Esophagus muscularis mucosa (tissue), 4 donors: Measurements from ENCODE around the gene KCNE3. TPM values are rescaled to one million over a fixed set of nuclear protein-coding genes. Genes with fewer than 3 reads are reported as not detected.
"Not testable (repeated sequence)": the region's sequence is repeated elsewhere in the genome, so short reads cannot be mapped to it uniquely, and the experiment has no call there.

Source experiments
- DNase-seq: peaks from one replicate; pipeline ENCODE4 v3.0.0-alpha.2; 2017; ENCODE audit errors: extremely low spot score
- H3K27ac ChIP-seq, 4 donors: fragments of 200-600 bp; sonication (generic); replicated peaks in 1 of 4; 1 replicate in 3 of 4; 2 replicates in 1 of 4; pipeline ENCODE4 v1.5.1; 2016 to 2019; ENCODE audit warnings: mild to moderate bottlenecking in 1 of 4
- H3K27me3 ChIP-seq, 4 donors: fragments of 200-600 bp; sonication (generic); one replicate each; pipeline versions ENCODE4 v1.5.1 to v1.6.0; 2016 to 2019
- H3K36me3 ChIP-seq, 4 donors: fragments of 200-600 bp; sonication (generic); one replicate each; pipeline ENCODE4 v1.5.1; 2016 to 2019
- H3K4me1 ChIP-seq, 4 donors: fragments of 200-600 bp; sonication (generic); one replicate each; pipeline ENCODE4 v1.5.1; 2016 to 2019
- H3K4me3 ChIP-seq, 4 donors: fragments of 200-600 bp; sonication (generic); 1 replicate in 2 of 4; 2 replicates in 2 of 4; pipeline ENCODE4 v1.5.1; 2016 to 2019; ENCODE audit warnings: mild to moderate bottlenecking in 4 of 4, moderate library complexity in 1 of 4
- H3K9me3 ChIP-seq, 4 donors: fragments of 200-600 bp; sonication (generic); 1 replicate in 3 of 4; 2 replicates in 1 of 4; pipeline ENCODE4 v1.5.1; 2016 to 2019
- EP300 ChIP-seq: sonication (generic); formaldehyde crosslinking; IDR thresholded peaks from one replicate; pipeline ENCODE4 v1.6.1; 2017; ENCODE audit warnings: antibody characterized with exemption
- POLR2A ChIP-seq: fragments of 450-650 bp; IDR thresholded peaks from one replicate; pipeline ENCODE4 v1.6.1; 2017; ENCODE audit warnings: antibody characterized with exemption, moderate library complexity, mild to moderate bottlenecking, low read depth
- POLR2AphosphoS5 ChIP-seq, 2 donors: sonication (generic); formaldehyde crosslinking; IDR thresholded peaks; one replicate each; pipeline ENCODE4 v1.6.1; 2017; ENCODE audit warnings: antibody characterized with exemption in 2 of 2
- WGBS: methylation state at CpG from one replicate; pipeline ENCODE4 v1.1.5; 2018; 5-methylcytosine and 5-hydroxymethylcytosine counted together
- intact Hi-C: fragments of 100-400 bp; cut with DNase I; formaldehyde crosslinking; loops from one replicate; pipeline ENCODE4 v1.15.1; 2023
- total RNA-seq, 4 donors: library from RNA; depleted of rRNA; stranded (reverse); fragments of >200 nt; gene quantifications; one replicate each; pipeline versions ENCODE4 v1.1.0 to v1.2.1, GENCODE V29; 2016
- TF ChIP-seq, protein P1 (sequence below), 3 experiments: fragments of 200-600 bp in 2 of 3; fragments of 450-650 bp in 1 of 3; sonication (generic) in 2 of 3; IDR thresholded peaks; one replicate each; pipeline ENCODE4 v1.5.1; 2017 to 2019; ENCODE audit warnings: antibody characterized with exemption in 3 of 3, mild to moderate bottlenecking in 2 of 3, moderate library complexity in 1 of 3

The KCNE3 gene
- total RNA-seq, 4 donors from 2014 or later, result 6.0 to 9.6 (median 6.8) TPM

DNA sequence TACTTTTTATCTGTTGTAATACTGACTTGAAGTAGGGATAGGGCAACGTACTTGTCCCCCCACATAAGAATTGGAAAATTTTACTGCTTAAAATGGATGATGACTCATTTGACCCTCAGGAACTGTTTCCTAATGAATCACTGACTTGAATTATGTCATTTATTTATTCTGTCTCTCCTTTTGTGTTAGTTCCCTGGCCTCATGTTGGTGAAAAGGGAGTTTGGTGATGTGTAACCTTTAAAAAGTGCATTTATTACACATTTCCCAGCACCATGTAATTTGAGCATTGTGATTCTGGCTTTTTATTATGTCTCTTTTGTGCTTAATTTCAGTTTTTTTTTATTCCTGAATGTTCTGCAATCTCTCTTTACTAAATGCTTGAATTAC lies 48.8 kb downstream of the KCNE3 start:
- Histone ChIP-seq H3K27me3 (no peaks in the 10 kb centered on the region), H3K4me3 (no peak overlapping the region), H3K27ac (peak overlapping the region; percentile 30 to 57 (median 48)), H3K4me1 (peaks cover 0 to 14% (median 12%) of the 10 kb centered on the region in 4 donors), H3K36me3 (no peaks in the 10 kb centered on the region), H3K9me3 (no peaks in the 10 kb centered on the region)
- 15% methylated on average over 1 of the region's 1 CpG for WGBS
- no peak for DNase-seq
- intact Hi-C loops, result no loop called here
- TF ChIP-seq POLR2AphosphoS5 (IDR thresholded peaks at IDR 0.05), result peak in 1 of 2 donors; percentile 16
- TF ChIP-seq EP300, result no peak

DNA sequence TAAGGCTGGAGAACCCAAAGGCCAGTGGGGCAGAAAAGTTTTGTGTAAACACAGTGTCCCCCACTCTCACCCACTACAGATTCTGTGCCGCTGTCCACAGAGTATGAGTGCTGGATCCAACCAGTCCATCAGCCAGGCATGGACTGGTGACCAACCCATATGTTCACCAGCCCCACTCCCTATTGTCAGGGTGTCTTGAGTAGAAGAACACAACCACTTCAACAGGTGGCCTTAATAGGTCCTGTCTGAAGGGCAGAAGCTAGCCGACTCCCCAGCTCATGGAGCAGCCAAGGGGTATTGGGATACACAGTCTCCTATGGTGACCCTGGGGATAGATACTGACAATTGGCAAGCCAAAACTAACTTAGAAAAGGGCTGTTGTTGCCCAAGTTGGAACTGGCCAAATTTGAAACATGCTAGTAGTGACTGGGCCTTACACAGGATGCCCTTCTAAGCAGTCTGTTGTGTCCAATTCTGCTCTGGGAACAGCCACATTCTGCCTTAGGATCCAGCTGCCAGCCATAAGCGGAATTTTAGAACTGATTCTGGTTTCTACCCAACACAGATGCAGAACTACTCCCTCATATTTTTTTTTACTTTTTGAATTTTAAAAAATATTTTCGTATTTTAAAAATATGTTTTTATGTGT lies 49.4 kb downstream of the KCNE3 start:
- DNase-seq, result no peak
- WGBS, result 86% methylated on average over 4 of the region's 4 CpGs
- TF ChIP-seq, protein P1, sequence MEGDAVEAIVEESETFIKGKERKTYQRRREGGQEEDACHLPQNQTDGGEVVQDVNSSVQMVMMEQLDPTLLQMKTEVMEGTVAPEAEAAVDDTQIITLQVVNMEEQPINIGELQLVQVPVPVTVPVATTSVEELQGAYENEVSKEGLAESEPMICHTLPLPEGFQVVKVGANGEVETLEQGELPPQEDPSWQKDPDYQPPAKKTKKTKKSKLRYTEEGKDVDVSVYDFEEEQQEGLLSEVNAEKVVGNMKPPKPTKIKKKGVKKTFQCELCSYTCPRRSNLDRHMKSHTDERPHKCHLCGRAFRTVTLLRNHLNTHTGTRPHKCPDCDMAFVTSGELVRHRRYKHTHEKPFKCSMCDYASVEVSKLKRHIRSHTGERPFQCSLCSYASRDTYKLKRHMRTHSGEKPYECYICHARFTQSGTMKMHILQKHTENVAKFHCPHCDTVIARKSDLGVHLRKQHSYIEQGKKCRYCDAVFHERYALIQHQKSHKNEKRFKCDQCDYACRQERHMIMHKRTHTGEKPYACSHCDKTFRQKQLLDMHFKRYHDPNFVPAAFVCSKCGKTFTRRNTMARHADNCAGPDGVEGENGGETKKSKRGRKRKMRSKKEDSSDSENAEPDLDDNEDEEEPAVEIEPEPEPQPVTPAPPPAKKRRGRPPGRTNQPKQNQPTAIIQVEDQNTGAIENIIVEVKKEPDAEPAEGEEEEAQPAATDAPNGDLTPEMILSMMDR (IDR thresholded peaks at IDR 0.05), result no peak
- TF ChIP-seq POLR2A (no peak), EP300 (no peak), POLR2AphosphoS5 (IDR thresholded peaks at IDR 0.05) (no peak)
- Histone ChIP-seq H3K27me3 (peaks cover 0 to 4% (median 0%) of the 10 kb centered on the region in 4 donors), H3K9me3 (no peaks in the 10 kb centered on the region), H3K36me3 (no peaks in the 10 kb centered on the region), H3K4me1 (peaks cover 0 to 14% (median 12%) of the 10 kb centered on the region in 4 donors), H3K4me3 (no peak overlapping the region), H3K27ac (peak overlapping the region; percentile 30 to 57 (median 48))
- intact Hi-C loops, result no loop called here

DNA sequence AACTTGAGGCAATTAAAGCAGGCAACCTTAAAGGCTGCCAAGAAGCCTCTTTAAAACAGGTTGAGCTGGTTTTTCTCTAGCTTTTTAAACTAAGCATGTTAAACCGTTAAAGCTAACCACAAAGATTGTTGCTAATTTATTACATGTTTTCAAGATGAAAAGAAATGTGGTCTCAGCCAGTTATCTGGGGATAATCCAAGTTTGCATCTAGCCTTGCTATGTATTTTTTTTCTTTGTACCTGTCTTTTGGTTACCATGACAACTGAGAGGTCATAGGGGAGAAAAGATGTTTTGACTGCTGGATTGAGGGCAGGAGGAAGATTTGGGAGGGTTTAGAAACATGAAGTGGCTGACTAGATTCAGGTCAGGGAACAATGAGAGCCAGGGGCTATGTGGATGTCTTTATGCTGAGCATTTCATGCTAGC lies 50.0 kb downstream of the KCNE3 start:
- intact Hi-C loops, result no loop called here
- Histone ChIP-seq H3K27me3 (peaks cover 0 to 7% (median 0%) of the 10 kb centered on the region in 4 donors), H3K27ac (peak overlapping the region in 2 of 4 donors; percentile 30 to 57), H3K4me3 (no peak overlapping the region), H3K9me3 (no peaks in the 10 kb centered on the region), H3K4me1 (peaks cover 0 to 14% (median 12%) of the 10 kb centered on the region in 4 donors), H3K36me3 (no peaks in the 10 kb centered on the region)
- DNase-seq, result no peak
- 45% methylated on average over 1 of the region's 1 CpG for WGBS
- TF ChIP-seq EP300, result no peak
- TF ChIP-seq POLR2A, result no peak
- TF ChIP-seq, protein P1 (IDR thresholded peaks at IDR 0.05), result no peak
- no peak for TF ChIP-seq POLR2AphosphoS5 (IDR thresholded peaks at IDR 0.05)

DNA sequence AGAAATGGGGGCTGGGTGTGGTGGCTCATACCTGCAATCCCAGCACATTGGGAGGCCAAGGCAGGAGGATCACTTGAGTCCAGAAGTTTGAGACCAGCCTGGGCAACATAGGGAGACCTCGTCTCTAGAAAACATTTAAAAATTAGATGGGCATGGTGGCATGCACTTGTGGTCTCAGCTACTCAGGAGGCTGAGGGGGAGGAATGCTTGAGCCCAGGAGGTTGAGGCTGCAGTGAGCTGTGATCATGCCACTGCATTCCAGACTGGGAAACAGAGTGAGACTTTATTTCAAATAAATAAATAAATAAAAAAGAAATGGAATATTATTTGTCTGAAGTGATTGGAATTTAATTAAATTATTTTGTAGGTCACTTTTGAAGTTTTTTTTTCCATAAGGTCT lies 50.4 kb downstream of the KCNE3 start:
- peaks cover 0 to 14% (median 12%) of the 10 kb centered on the region in 4 donors for H3K4me1 ChIP-seq
- intact Hi-C loops, H3K4me3 ChIP-seq, DNase-seq, H3K36me3 ChIP-seq, H3K27me3 ChIP-seq, H3K27ac ChIP-seq, H3K9me3 ChIP-seq: not testable (repeated sequence)
- WGBS, result 100% methylated on average over 1 of the region's 1 CpG

DNA sequence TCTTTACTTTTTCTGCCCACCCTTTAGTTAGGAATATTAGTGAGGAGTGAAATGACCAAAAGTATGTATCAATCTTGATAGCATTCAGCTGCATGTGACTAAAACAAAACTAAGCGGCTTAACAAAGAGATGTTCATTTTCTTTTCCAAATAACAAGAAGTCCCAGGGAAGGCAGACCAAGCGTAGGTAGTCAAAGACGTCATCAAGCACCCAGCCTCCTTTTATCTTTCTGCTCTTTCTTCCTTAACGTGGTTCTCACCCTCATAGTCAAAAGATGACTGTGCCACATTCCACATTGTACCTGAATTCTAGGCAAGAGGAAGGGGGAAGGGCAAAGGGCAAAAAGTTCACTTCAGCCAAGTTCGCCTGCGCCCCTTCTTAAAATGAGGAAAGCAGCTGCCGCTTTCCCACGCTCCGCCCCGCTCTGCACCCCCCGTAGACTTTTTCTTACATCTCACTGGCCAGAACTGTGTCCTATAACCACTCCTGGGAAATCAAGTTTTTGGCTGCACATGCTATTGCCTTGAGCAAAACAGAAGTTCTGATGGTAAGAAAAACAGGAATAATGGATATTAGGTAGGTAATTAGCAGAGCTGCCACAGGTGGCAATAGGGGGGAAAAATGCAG lies 54.5 kb downstream of the KCNE3 start:
- WGBS, result 71% methylated on average over 11 of the region's 11 CpGs
- Histone ChIP-seq H3K4me1 (peaks cover 0 to 3% (median 2%) of the 10 kb centered on the region in 4 donors), H3K4me3 (no peak overlapping the region), H3K36me3 (no peaks in the 10 kb centered on the region), H3K27me3 (peaks cover 0 to 7% (median 0%) of the 10 kb centered on the region in 4 donors), H3K27ac (no peak overlapping the region), H3K9me3 (no peaks in the 10 kb centered on the region)
- no peak for DNase-seq
- intact Hi-C loops, result no loop called here
- TF ChIP-seq POLR2A, result no peak
- no peak for TF ChIP-seq EP300
- TF ChIP-seq, protein P1 (IDR thresholded peaks at IDR 0.05), result no peak
- TF ChIP-seq POLR2AphosphoS5 (IDR thresholded peaks at IDR 0.05), result no peak
